Activated T-helper 1 cell treated with anti-CD3 and anti-CD28 coated beads, Interleukin-12 subunit alpha, Interleukin-12 subunit beta, Interleukin-2, Interleukin-4 antibody, amounts not matched to agents 30 ng/mL and 10 ng/mL and 1 ng/mL, durations not matched to agents 14 hours and 24 hours and 36 hours (primary cell): Measurements from ENCODE around the gene MAGI1. TPM values are rescaled to one million over a fixed set of nuclear protein-coding genes. Genes with fewer than 3 reads are reported as not detected.

Experiments used
- DNase-seq: peaks from one replicate; pipeline ENCODE4 v3.0.0; 2021; ENCODE audit warnings: low spot score
- H3K27ac Mint-ChIP-seq: one replicate; pipeline ENCODE4 v1.8.0; 2021; ENCODE audit warnings: mild to moderate bottlenecking, mixed read lengths
- H3K27me3 Mint-ChIP-seq: one replicate; pipeline ENCODE4 v1.8.0; 2022; ENCODE audit warnings: mild to moderate bottlenecking, moderate library complexity, mixed read lengths; ENCODE audit not compliant: insufficient read depth
- H3K36me3 Mint-ChIP-seq: one replicate; pipeline ENCODE4 v1.8.0; 2021; ENCODE audit warnings: low read depth, mixed read lengths
- H3K4me1 Mint-ChIP-seq: one replicate; pipeline ENCODE4 v1.8.0; 2021; ENCODE audit warnings: low read depth, mixed read lengths
- H3K4me3 Mint-ChIP-seq: one replicate; pipeline ENCODE4 v1.8.0; 2021; ENCODE audit warnings: mild to moderate bottlenecking, moderate library complexity, mixed read lengths
- H3K9me3 Mint-ChIP-seq: one replicate; pipeline ENCODE4 v1.8.0; 2021; ENCODE audit warnings: mixed read lengths
- intact Hi-C: fragments of 100-400 bp; cut with micrococcal nuclease; formaldehyde crosslinking; loops from one replicate; pipeline ENCODE4 v1.15.1; 2024
- total RNA-seq: library from RNA; stranded (reverse); gene quantifications from 2 replicates; pipeline ENCODE4 v1.2.3, GENCODE V29; 2022

MAGI1 gene
- total RNA-seq, 1 donor from 2014 or later, result 0.75 TPM

- no peak overlapping the region for H3K27ac Mint-ChIP-seq
- peaks cover 3% of the 10 kb centered on the region for H3K27me3 Mint-ChIP-seq
- no peak for DNase-seq
- no peaks in the 10 kb centered on the region for H3K9me3 Mint-ChIP-seq
- H3K4me1 Mint-ChIP-seq, result no peaks in the 10 kb centered on the region
- no peaks in the 10 kb centered on the region for H3K36me3 Mint-ChIP-seq
- H3K4me3 Mint-ChIP-seq, result no peak overlapping the region
- intact Hi-C loops, result no loop called here
These were observed 207.6 kb downstream of the MAGI1 start for GRCh38 chr3:65830948-65831732.

GRCh38 chr3:65829228-65829627 lies 209.5 kb downstream of the MAGI1 start:
- no peaks in the 10 kb centered on the region for H3K27me3 Mint-ChIP-seq
- no peak overlapping the region for H3K27ac Mint-ChIP-seq
- H3K9me3 Mint-ChIP-seq, result no peaks in the 10 kb centered on the region
- H3K36me3 Mint-ChIP-seq, result no peaks in the 10 kb centered on the region
- H3K4me1 Mint-ChIP-seq, result no peaks in the 10 kb centered on the region
- DNase-seq, result no peak
- no peak overlapping the region for H3K4me3 Mint-ChIP-seq
- intact Hi-C loops, result no loop called here

DNA sequence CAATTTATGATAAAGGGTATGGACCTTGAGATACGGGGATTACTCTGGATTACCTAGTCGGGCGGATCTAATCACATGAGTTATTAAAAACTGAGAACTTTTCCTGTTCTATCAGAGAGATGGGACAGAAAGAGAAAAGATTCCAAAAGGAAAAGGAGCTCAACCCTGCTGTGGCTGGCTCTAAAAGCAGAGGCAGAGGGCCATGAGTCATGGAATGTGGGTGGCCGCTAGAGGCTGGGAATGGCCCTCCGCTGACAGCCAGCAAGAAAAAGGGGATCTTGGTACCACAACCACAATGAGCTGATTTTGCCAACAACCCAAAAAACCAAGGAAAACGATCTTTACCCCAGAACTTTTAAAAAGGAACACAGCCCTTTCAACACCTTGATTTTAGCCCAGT lies 210.0 kb downstream of the MAGI1 start:
- Mint-ChIP-seq H3K4me3 (no peak overlapping the region), H3K27ac (no peak overlapping the region), H3K9me3 (no peaks in the 10 kb centered on the region), H3K4me1 (no peaks in the 10 kb centered on the region), H3K36me3 (no peaks in the 10 kb centered on the region), H3K27me3 (no peaks in the 10 kb centered on the region)
- intact Hi-C loops, result no loop called here
- DNase-seq, result no peak

DNA sequence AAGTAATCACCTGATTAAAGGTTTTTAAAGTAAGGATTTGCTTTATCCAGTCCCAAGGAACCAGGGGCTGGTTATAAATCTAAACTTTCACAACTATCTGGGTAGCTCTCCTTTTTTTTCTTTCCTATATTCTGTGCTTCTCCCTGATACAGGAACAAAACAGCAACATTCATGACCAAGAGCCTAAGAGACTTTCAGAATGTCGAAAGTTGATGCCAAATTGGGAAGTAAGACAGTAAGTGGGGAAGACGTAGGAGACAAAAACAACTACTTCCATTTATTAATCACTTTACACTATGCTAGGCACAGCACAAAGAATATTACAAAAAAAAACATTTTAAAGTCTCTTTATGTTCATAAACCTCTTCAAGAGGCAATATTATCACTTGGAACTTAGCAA lies 211.6 kb downstream of the MAGI1 start:
- no peak overlapping the region for H3K4me3 Mint-ChIP-seq
- H3K27ac Mint-ChIP-seq, result no peak overlapping the region
- DNase-seq, result no peak
- no peaks in the 10 kb centered on the region for H3K27me3 Mint-ChIP-seq
- H3K4me1 Mint-ChIP-seq, result no peaks in the 10 kb centered on the region
- no peaks in the 10 kb centered on the region for H3K36me3 Mint-ChIP-seq
- no peaks in the 10 kb centered on the region for H3K9me3 Mint-ChIP-seq
- intact Hi-C loops, result no loop called here

GRCh38 chr3:65824166-65824565 lies 214.6 kb downstream of the MAGI1 start:
- H3K27me3 Mint-ChIP-seq, result no peaks in the 10 kb centered on the region
- intact Hi-C loops, result no loop called here
- no peaks in the 10 kb centered on the region for H3K9me3 Mint-ChIP-seq
- no peak overlapping the region for H3K4me3 Mint-ChIP-seq
- no peak for DNase-seq
- H3K4me1 Mint-ChIP-seq, result no peaks in the 10 kb centered on the region
- no peak overlapping the region for H3K27ac Mint-ChIP-seq
- H3K36me3 Mint-ChIP-seq, result no peaks in the 10 kb centered on the region

DNA sequence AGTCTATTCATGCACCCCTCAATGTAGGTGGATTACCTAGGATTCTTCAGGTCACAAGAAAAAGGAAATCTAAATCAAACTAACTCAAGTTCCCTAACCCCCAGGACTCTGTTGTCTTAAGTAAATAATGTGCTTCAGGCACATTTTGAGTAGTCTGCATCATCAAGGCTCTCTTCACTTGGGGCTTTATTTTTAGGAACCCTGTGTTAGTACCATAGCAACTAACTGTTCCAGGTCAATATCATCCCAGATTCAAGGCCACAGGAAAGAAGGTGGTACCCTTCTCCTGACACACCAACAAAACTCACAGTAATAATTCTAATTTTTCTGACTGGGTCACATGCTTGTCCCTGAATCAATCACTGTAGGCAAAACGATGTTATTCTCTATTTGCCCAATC lies 218.1 kb downstream of the MAGI1 start:
- Mint-ChIP-seq H3K4me3 (no peak overlapping the region), H3K4me1 (no peaks in the 10 kb centered on the region), H3K36me3 (no peaks in the 10 kb centered on the region), H3K9me3 (no peaks in the 10 kb centered on the region), H3K27me3 (no peaks in the 10 kb centered on the region), H3K27ac (no peak overlapping the region)
- intact Hi-C loops, result no loop called here
- DNase-seq, result no peak

- intact Hi-C loops, result no loop called here
- H3K4me1 Mint-ChIP-seq, result no peaks in the 10 kb centered on the region
- H3K36me3 Mint-ChIP-seq, result no peaks in the 10 kb centered on the region
- H3K4me3 Mint-ChIP-seq, result no peak overlapping the region
- no peak overlapping the region for H3K27ac Mint-ChIP-seq
- H3K27me3 Mint-ChIP-seq, result no peaks in the 10 kb centered on the region
- no peaks in the 10 kb centered on the region for H3K9me3 Mint-ChIP-seq
- no peak for DNase-seq
These were observed 218.8 kb downstream of the MAGI1 start for GRCh38 chr3:65819896-65820295.

DNA sequence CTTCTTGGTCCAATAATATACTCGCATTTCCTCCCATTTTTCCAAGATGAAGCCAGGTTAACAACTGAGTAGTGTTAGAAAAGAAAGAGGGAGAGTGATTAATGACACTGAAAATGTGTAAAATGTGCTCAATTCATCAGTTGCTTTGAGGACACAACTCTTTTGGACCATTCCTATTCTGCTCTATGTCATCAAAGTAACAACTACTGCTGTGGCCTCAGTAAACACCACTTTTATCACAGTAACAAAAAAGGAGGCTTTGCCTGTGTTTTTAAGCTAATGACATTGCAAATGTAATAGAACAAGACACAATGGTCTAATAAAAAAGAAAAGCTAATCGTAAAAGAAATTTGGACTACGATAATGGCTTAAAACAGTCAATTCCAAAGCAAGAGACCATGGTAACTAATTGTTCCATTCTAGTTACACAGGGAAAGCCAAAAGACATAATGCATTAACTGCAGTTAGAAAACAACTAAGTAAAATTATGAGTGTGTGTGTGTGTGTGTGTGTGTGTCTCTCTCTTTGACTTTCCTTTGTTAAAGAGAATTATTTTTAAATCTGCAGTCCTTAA lies 221.1 kb downstream of the MAGI1 start:
- H3K27ac Mint-ChIP-seq, result no peak overlapping the region
- H3K4me1 Mint-ChIP-seq, result no peaks in the 10 kb centered on the region

DNA sequence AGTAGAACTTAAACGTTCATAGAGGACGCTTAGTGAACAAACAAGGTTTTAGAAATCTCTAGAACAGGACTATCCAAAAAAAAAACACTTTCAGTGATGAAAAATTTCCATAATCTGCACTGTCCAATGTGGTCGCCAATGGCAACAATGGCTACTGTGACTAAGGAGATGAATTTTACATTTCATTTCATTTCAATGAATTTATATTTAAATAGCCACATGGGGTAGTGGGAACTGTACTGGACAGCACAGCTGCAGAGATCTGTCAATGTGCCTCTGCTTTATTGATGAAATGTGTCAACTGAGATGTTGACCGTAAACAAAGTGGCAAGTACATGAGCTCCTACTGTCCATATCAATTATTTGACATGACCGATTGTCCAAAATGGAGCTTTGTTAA lies 222.5 kb downstream of the MAGI1 start:
- H3K4me3 Mint-ChIP-seq, result no peak overlapping the region
- intact Hi-C loops, result no loop called here
- H3K27ac Mint-ChIP-seq, result no peak overlapping the region
- no peaks in the 10 kb centered on the region for H3K9me3 Mint-ChIP-seq
- no peaks in the 10 kb centered on the region for H3K4me1 Mint-ChIP-seq
- H3K27me3 Mint-ChIP-seq, result no peaks in the 10 kb centered on the region
- no peaks in the 10 kb centered on the region for H3K36me3 Mint-ChIP-seq
- DNase-seq, result no peak

More for the DNA sequence above, 221.1 kb downstream of the MAGI1 start:
- H3K4me3 Mint-ChIP-seq, result no peak overlapping the region
- H3K9me3 Mint-ChIP-seq, result no peaks in the 10 kb centered on the region
- H3K27me3 Mint-ChIP-seq, result no peaks in the 10 kb centered on the region
- intact Hi-C loops, result no loop called here
- no peak for DNase-seq
- no peaks in the 10 kb centered on the region for H3K36me3 Mint-ChIP-seq

GRCh38 chr3:65814845-65815578 lies 223.7 kb downstream of the MAGI1 start:
- intact Hi-C loops, result no loop called here
- H3K4me1 Mint-ChIP-seq, result no peaks in the 10 kb centered on the region

GRCh38 chr3:65811892-65812291 lies 226.8 kb downstream of the MAGI1 start:
- intact Hi-C loops, result no loop called here
- H3K27ac Mint-ChIP-seq, result no peak overlapping the region
- H3K4me3 Mint-ChIP-seq, result no peak overlapping the region
- no peaks in the 10 kb centered on the region for H3K9me3 Mint-ChIP-seq
- H3K4me1 Mint-ChIP-seq, result no peaks in the 10 kb centered on the region
- H3K36me3 Mint-ChIP-seq, result no peaks in the 10 kb centered on the region
- no peak for DNase-seq
- no peaks in the 10 kb centered on the region for H3K27me3 Mint-ChIP-seq

More at GRCh38 chr3:65814845-65815578, 223.7 kb downstream of the MAGI1 start:
- no peaks in the 10 kb centered on the region for H3K27me3 Mint-ChIP-seq
- DNase-seq, result no peak
- no peak overlapping the region for H3K27ac Mint-ChIP-seq
- no peaks in the 10 kb centered on the region for H3K36me3 Mint-ChIP-seq
- H3K4me3 Mint-ChIP-seq, result no peak overlapping the region
- H3K9me3 Mint-ChIP-seq, result no peaks in the 10 kb centered on the region

DNA sequence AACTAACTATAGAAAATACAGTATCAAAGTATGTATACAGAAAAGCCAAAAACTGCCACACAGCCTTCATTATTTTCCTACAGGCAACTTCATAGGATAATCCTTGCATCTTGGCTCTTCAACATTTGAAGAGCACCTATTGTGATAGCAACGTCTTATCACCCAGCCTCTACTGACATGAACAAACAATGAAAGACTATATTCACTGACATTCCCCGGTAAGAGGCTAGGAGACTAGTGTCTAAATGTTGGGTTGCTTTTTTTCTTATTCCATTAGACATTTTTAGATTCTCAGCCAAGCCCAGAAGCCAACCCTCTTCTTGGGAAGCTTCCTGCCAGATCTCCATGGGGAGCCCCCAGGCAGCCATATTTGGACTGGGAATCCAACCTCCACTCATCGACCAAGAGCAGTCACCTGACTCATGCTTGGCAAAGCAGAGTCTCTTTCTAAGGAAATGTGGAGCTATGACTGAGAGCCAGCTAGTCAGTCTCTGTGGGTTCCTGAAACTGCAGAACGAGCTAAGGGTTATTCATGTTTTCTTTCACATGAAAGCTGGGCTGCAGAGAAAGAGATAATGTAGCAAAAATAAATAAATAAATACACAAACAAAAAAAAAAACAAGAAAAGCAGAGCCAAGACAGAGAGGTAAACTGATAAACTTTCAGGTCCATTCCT lies 227.5 kb downstream of the MAGI1 start:
- intact Hi-C loops, result no loop called here

DNA sequence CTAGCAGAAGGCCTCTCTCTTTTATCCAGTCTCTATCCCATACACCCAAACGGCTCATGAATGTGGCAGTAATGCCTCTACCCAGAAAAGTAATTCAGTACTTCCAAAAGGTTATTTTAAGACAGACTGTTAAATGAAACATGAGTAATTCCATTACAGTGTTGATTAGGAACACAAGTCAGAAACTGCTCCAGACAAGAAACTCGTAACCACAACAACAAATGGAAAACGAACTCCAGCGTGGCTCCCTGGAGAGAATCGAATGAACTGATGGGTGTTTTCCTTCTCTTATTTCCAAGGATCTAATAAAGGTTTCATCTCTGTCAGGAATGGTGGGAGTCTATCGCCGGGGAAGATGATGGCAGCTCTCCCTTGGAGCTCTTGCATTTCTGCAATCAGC lies 228.4 kb downstream of the MAGI1 start:
- no peaks in the 10 kb centered on the region for H3K36me3 Mint-ChIP-seq
- intact Hi-C loops, result no loop called here
- no peak overlapping the region for H3K4me3 Mint-ChIP-seq
- H3K27me3 Mint-ChIP-seq, result no peaks in the 10 kb centered on the region
- H3K4me1 Mint-ChIP-seq, result no peaks in the 10 kb centered on the region
- no peaks in the 10 kb centered on the region for H3K9me3 Mint-ChIP-seq
- no peak overlapping the region for H3K27ac Mint-ChIP-seq
- DNase-seq, result no peak

More for the DNA sequence above, 227.5 kb downstream of the MAGI1 start:
- H3K27ac Mint-ChIP-seq, result no peak overlapping the region
- H3K36me3 Mint-ChIP-seq, result no peaks in the 10 kb centered on the region
- no peak overlapping the region for H3K4me3 Mint-ChIP-seq
- no peaks in the 10 kb centered on the region for H3K9me3 Mint-ChIP-seq
- H3K27me3 Mint-ChIP-seq, result no peaks in the 10 kb centered on the region
- no peaks in the 10 kb centered on the region for H3K4me1 Mint-ChIP-seq
- no peak for DNase-seq
